GM06990 (cell line): ENCODE results near the gene EDN1.

Experiments
- DNase-seq: peaks from one replicate; pipeline ENCODE4 v3.0.0-alpha.2; 2011; ENCODE audit not compliant: insufficient read length; ENCODE audit errors: extremely low read depth
- H3K27me3 ChIP-seq: replicated peaks from 2 replicates; pipeline ENCODE4 v1.6.0; 2011; ENCODE audit warnings: low read length; ENCODE audit not compliant: control insufficient read depth, insufficient read depth
- H3K36me3 ChIP-seq: 2 replicates; pipeline ENCODE4 v1.5.1; 2011; ENCODE audit warnings: low read length; ENCODE audit not compliant: control insufficient read depth, insufficient read depth
- H3K4me3 ChIP-seq: replicated peaks from 2 replicates; pipeline ENCODE4 v1.5.1; 2011; ENCODE audit warnings: low read depth, mild to moderate bottlenecking, control low read depth, low read length
- TF ChIP-seq, protein P1 (sequence below): IDR thresholded peaks from 2 replicates; pipeline ENCODE4 v1.5.1; 2011; ENCODE audit warnings: low read length, control low read depth, mild to moderate bottlenecking, inconsistent platforms; ENCODE audit not compliant: insufficient read depth, poor library complexity, severe bottlenecking

The EDN1 gene

DNA sequence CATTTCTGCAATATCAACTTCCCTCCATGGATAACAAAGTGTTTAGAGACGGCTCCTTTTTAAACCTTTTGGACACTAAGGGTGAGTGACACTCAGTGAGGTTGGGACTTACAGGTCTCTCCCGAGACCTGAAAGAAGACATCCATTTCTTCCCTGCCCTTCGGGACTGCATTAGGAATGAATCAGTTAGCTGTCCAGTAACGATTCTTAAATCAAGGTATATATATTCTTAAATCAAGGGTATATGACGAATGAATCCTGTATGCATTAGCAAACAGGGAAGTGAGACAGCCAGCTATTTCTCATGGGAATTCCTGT, 52.9 kb downstream of the EDN1 start:
- DNase-seq, result no peak
- no peaks in the 10 kb centered on the region; the same call in 1 of the 2 replicates for H3K27me3 ChIP-seq
- no peak overlapping the region for H3K4me3 ChIP-seq
- no peaks in the 10 kb centered on the region for H3K36me3 ChIP-seq
- TF ChIP-seq, protein P1, sequence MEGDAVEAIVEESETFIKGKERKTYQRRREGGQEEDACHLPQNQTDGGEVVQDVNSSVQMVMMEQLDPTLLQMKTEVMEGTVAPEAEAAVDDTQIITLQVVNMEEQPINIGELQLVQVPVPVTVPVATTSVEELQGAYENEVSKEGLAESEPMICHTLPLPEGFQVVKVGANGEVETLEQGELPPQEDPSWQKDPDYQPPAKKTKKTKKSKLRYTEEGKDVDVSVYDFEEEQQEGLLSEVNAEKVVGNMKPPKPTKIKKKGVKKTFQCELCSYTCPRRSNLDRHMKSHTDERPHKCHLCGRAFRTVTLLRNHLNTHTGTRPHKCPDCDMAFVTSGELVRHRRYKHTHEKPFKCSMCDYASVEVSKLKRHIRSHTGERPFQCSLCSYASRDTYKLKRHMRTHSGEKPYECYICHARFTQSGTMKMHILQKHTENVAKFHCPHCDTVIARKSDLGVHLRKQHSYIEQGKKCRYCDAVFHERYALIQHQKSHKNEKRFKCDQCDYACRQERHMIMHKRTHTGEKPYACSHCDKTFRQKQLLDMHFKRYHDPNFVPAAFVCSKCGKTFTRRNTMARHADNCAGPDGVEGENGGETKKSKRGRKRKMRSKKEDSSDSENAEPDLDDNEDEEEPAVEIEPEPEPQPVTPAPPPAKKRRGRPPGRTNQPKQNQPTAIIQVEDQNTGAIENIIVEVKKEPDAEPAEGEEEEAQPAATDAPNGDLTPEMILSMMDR, result no peak

DNA sequence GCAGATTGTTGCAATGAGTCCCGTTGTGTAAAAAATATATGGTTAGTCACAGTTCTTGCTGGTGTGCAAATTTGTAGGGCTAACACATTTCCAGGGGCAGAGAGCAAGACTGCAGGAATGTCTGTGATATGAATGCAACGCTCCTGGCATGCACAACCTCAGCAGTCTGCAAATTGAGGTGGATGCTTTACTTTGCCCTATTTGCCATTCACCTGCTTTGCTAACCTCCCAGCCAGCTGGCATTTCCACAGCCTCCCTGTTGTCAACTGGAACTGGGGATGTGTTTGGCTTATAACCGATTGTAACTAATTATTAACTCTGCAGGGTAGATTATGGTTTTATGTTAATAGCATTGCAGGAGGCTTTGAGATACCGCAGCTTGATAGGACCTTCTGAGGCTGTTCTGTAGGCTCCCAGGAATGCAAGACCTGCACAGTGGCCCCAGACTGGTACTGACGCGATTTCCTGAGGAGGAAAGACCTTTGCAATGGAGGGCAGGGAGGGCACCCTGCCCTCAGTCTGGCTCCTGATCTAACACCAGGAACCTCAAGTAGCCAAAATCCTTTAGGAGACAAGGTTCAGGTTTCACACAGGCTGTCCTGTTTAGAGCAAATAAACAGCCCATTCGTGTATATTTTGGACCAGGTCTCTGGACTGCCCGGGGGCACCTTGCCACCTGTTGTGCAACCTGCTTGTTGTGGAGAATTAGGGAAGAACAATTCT, 53.4 kb downstream of the EDN1 start:
- Histone ChIP-seq H3K27me3 (no peaks in the 10 kb centered on the region), H3K4me3 (no peak overlapping the region), H3K36me3 (no peaks in the 10 kb centered on the region)
- TF ChIP-seq, protein P1, result no peak
- DNase-seq, result no peak

DNA sequence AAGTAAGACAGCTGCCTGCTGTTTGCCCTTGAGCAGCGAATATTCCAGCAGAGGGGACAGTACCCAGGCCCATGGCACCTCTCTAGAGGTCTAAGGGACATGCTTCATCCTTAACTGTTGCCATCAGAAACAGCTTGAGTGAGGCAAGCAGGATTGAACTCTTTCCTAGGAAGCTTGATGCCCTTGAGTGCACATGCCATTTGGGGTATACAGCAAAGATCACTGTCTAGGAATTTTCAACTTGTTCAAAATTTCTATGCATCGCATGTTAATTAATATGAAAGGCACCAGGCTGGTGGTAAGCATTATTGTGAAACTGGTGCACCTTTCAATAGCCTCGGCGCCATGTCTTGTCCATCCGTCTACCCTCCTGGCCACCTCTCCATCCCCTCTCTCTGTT, 54.1 kb downstream of the EDN1 start:
- Histone ChIP-seq H3K4me3 (no peak overlapping the region), H3K36me3 (no peaks in the 10 kb centered on the region), H3K27me3 (no peaks in the 10 kb centered on the region)
- no peak for DNase-seq
- TF ChIP-seq, protein P1, result no peak

DNA sequence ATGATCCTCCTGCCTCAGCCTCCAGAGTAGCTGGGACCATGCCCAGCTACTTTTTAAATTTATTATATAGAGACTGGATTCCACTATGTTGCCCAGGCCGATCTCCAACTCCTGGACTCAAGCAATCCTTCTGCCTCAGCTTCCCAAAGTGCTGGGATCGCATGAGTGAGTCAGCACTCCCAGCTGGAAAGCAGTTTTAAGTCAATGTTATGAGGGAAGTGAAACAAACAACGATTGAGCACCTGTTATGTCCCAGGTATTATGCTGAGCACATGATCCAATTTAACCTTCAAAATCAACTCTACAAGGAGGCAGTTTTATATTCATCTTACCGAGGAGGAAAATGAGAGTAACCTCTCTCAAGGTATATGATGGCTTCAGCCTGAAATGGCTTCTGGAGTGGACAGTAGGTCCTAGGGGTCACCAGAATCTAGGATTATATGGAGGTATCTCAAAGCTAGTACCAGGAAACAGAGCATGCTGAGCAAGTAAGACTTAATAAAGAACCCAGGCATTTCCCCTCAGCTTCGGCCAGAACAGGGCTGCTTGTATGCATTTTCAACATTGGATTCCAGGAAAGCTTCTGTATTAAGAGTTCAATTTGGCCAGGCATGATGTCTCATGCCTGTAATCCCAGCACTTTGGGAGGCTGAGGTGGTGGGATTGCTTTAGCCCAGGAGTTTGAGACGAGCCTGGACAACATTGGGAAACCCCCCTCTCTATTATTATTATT, 55.0 kb downstream of the EDN1 start:
- no peak overlapping the region for H3K4me3 ChIP-seq
- H3K27me3 ChIP-seq, result no peaks in the 10 kb centered on the region
- DNase-seq, result no peak
- no peaks in the 10 kb centered on the region for H3K36me3 ChIP-seq
- TF ChIP-seq, protein P1, result no peak

DNA sequence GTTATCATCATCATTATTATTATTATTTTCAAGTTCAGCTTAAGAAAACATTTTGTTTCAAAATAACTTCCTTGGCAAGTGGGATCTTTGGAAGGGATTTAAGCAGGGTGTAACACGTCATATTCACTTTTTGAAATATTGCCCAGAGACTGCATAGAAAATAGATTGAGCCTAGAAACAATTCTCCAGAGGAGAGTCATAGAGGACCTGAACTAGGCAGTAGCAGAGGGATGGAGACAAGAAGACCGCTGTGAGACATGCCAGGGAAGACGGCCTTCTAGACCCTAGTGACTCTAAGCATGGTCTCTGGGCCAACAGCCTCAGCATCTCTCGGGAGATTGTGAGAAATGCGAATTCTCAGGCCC, 55.5 kb downstream of the EDN1 start:
- no peak for DNase-seq

More for the DNA sequence above, 55.5 kb downstream of the EDN1 start:
- TF ChIP-seq, protein P1, result no peak
- H3K27me3 ChIP-seq, result no peaks in the 10 kb centered on the region
- H3K4me3 ChIP-seq, result no peak overlapping the region
- H3K36me3 ChIP-seq, result no peaks in the 10 kb centered on the region
